ENCODE data around the gene BAHCC1.

The BAHCC1 gene

DNA sequence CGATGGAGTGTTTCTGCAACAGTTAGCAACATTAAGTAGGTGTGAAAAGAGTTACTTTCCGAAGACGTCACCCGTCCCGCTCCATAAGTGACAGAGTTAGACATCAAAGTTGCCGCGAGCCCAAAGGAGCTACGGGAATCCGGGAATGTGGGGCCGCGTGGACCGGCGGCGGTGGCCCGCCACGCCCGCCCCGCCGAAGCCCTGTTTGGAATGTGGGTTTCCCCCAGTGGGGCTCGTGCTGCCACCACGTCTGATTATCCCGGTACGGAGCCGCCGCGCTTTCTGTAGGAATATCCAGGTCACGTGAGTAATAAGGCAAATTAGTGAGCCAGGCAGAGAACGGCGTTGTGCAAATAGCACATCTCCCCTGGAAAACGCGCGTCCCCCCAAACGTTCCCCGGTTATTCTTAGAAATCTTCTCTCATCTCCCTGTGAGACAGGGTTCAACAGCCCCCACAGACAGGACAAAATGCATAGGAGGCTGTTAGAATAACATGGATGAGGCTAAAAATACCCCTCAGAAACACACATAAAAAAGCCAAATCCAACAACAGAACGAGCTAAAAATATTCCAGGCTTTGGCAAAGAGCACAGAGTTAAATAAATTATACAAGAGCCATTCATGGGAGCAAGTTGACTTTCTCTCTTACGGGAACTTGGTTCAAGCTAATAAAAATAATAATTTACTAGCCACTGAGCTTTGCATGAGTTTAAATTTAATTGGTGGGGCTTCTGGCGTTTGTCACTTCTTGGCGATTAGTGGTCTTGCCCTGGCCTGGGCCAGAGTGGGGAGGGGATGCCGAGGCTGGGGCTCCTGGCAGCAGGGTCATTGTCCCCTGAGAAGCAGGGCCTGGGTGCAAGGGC, 8.6 kb downstream of the BAHCC1 start:
- Histone ChIP-seq H2AFZ (ENCODE audit: low read length) (no peak overlapping the region), H3F3A (ENCODE audit: low read depth) (no peaks in the 10 kb centered on the region), H3K4me3 (ENCODE audit: low read length, poor library complexity, severe bottlenecking) (peak overlapping the region; percentile 81), H3K9me3 (ENCODE audit: insufficient read depth, low read depth, low read length) (no peaks in the 10 kb centered on the region), H3K79me2 (ENCODE audit: insufficient read depth, low read length) (peaks cover 96% of the 10 kb centered on the region), H3K36me3 (ENCODE audit: insufficient read depth, low read length) (no peaks in the 10 kb centered on the region; the same call in 1 of the 2 replicates), H3K27me3 (ENCODE audit: insufficient read depth, low read length, poor library complexity, severe bottlenecking) (no peaks in the 10 kb centered on the region), H3K4me2 (ENCODE audit: low read depth, low read length, poor library complexity, severe bottlenecking) (peak overlapping the region; percentile 79), H3K9me2 (replicated peaks; ENCODE audit: low read depth, low read length) (no peaks in the 10 kb centered on the region), H4K20me1 (ENCODE audit: insufficient read depth, low read length, poor library complexity, severe bottlenecking) (peaks cover 49% of the 10 kb centered on the region), H3K9ac (ENCODE audit: low read depth, low read length, poor library complexity, severe bottlenecking) (peak overlapping the region; percentile 93), H3K4me1 (ENCODE audit: insufficient read depth, low read length, poor library complexity, severe bottlenecking) (peaks cover 21% of the 10 kb centered on the region)
- TF ChIP-seq EZH2phosphoT487 (IDR thresholded peaks at IDR 0.05; ENCODE audit: borderline replicate concordance) = no peak
- TF ChIP-seq, protein P1, sequence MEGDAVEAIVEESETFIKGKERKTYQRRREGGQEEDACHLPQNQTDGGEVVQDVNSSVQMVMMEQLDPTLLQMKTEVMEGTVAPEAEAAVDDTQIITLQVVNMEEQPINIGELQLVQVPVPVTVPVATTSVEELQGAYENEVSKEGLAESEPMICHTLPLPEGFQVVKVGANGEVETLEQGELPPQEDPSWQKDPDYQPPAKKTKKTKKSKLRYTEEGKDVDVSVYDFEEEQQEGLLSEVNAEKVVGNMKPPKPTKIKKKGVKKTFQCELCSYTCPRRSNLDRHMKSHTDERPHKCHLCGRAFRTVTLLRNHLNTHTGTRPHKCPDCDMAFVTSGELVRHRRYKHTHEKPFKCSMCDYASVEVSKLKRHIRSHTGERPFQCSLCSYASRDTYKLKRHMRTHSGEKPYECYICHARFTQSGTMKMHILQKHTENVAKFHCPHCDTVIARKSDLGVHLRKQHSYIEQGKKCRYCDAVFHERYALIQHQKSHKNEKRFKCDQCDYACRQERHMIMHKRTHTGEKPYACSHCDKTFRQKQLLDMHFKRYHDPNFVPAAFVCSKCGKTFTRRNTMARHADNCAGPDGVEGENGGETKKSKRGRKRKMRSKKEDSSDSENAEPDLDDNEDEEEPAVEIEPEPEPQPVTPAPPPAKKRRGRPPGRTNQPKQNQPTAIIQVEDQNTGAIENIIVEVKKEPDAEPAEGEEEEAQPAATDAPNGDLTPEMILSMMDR (conservative IDR thresholded peaks at IDR 0.05; ENCODE audit: low read length) = no peak

DNA sequence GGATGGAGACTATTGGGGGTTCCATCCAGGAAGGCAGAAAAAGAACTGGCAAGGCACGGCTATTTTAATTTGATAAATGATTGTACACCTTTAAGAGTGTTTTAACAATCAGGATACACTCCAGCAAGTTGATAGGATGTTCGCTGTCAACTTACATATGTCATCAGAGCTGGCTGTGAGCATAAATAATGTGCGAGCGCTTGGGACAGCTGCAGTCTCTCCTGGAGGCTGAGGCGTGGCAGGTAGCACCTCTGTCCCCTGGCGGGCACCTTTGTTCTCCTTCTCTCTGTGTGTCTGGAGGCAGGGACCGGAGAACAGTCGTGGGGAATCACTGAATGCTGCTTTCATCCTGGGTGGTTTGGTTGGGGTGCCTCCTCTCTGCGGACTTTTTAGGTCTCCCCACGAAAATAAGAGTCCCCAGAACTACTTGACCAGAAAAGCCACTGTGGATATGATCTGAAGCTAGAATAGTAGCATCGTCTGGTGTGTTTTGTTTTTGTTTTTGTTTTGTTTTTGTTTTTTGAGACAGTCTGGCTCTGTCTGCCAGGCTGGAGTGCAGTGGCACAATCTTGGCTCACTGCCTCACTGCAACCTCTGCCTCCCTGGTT, 9.4 kb downstream of the BAHCC1 start:
- Histone ChIP-seq H3K9me3 (ENCODE audit: insufficient read depth, low read depth, low read length) (no peaks in the 10 kb centered on the region), H4K20me1 (ENCODE audit: insufficient read depth, low read length, poor library complexity, severe bottlenecking) (peaks cover 55% of the 10 kb centered on the region), H3K4me3 (ENCODE audit: low read length, poor library complexity, severe bottlenecking) (peak overlapping the region; percentile 81), H2AFZ (ENCODE audit: low read length) (no peak overlapping the region), H3K79me2 (ENCODE audit: insufficient read depth, low read length) (peaks cover 100% of the 10 kb centered on the region), H3K36me3 (ENCODE audit: insufficient read depth, low read length) (no peaks in the 10 kb centered on the region; the same call in 1 of the 2 replicates), H3K9ac (ENCODE audit: low read depth, low read length, poor library complexity, severe bottlenecking) (peak overlapping the region; percentile 93), H3K4me2 (ENCODE audit: low read depth, low read length, poor library complexity, severe bottlenecking) (peak overlapping the region; percentile 79), H3K9me2 (replicated peaks; ENCODE audit: low read depth, low read length) (no peaks in the 10 kb centered on the region), H3K4me1 (ENCODE audit: insufficient read depth, low read length, poor library complexity, severe bottlenecking) (peaks cover 21% of the 10 kb centered on the region), H3K27me3 (ENCODE audit: insufficient read depth, low read length, poor library complexity, severe bottlenecking) (no peaks in the 10 kb centered on the region), H3F3A (ENCODE audit: low read depth) (no peaks in the 10 kb centered on the region)
- TF ChIP-seq, protein P1 (conservative IDR thresholded peaks at IDR 0.05; ENCODE audit: low read length) = no peak
- no peak for TF ChIP-seq EZH2phosphoT487 (IDR thresholded peaks at IDR 0.05; ENCODE audit: borderline replicate concordance)

DNA sequence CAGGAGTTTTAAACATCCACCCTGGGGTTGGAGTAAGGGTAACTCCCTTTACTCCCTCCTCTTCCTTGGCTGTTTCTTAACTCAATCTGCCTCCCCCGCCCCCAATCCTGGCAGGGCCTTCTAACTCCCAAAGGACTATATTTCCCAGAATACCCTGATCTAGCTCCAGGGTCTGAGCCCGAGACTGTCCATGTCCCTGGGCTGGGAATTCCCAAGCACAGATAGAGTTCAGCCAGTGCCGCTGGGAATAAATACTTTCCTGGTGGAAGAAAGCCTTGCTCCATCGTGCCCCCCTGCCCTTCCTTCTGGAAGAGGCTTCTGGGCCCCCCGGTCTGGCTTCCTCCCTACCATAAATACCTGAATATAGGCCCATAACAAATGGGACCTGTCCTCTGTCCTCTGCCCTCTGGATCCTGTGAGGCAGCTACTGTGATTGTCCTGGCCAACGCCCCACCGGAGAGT, 10.2 kb downstream of the BAHCC1 start:
- Histone ChIP-seq H3K36me3 (ENCODE audit: insufficient read depth, low read length) (no peaks in the 10 kb centered on the region; the same call in 1 of the 2 replicates), H3K27me3 (ENCODE audit: insufficient read depth, low read length, poor library complexity, severe bottlenecking) (no peaks in the 10 kb centered on the region), H3K9ac (ENCODE audit: low read depth, low read length, poor library complexity, severe bottlenecking) (no peak overlapping the region), H3F3A (ENCODE audit: low read depth) (no peaks in the 10 kb centered on the region), H3K9me3 (ENCODE audit: insufficient read depth, low read depth, low read length) (no peaks in the 10 kb centered on the region), H3K4me3 (ENCODE audit: low read length, poor library complexity, severe bottlenecking) (peak overlapping the region; percentile 7), H2AFZ (ENCODE audit: low read length) (no peak overlapping the region), H4K20me1 (ENCODE audit: insufficient read depth, low read length, poor library complexity, severe bottlenecking) (peaks cover 60% of the 10 kb centered on the region), H3K79me2 (ENCODE audit: insufficient read depth, low read length) (peaks cover 100% of the 10 kb centered on the region), H3K4me1 (ENCODE audit: insufficient read depth, low read length, poor library complexity, severe bottlenecking) (peaks cover 21% of the 10 kb centered on the region), H3K9me2 (replicated peaks; ENCODE audit: low read depth, low read length) (no peaks in the 10 kb centered on the region), H3K4me2 (ENCODE audit: low read depth, low read length, poor library complexity, severe bottlenecking) (peak overlapping the region; percentile 79)
- TF ChIP-seq, protein P1 (conservative IDR thresholded peaks at IDR 0.05; ENCODE audit: low read length) = no peak
